ENCODE results near the gene BEND3.

The BEND3 gene

GRCh38 chr6:107069631-107070548 lies 45.4 kb downstream of the BEND3 start:
- DNase-seq (ENCODE audit: insufficient read length, low spot score) = no peak
- FAIRE-seq = no peak

GRCh38 chr6:107068691-107069630 lies 46.4 kb downstream of the BEND3 start:
- FAIRE-seq = no peak
- no peak for TF ChIP-seq CTCF (IDR thresholded peaks at IDR 0.05; ENCODE audit: insufficient read depth, missing control alignments)
- DNase-seq (ENCODE audit: insufficient read length, low spot score) = no peak

More at GRCh38 chr6:107069631-107070548, 45.4 kb downstream of the BEND3 start:
- no peak for TF ChIP-seq CTCF (IDR thresholded peaks at IDR 0.05; ENCODE audit: insufficient read depth, missing control alignments)

- DNase-seq (ENCODE audit: insufficient read length, low spot score) = no peak
- no peak for FAIRE-seq
- TF ChIP-seq CTCF (IDR thresholded peaks at IDR 0.05; ENCODE audit: insufficient read depth, missing control alignments) = no peak
Observed at GRCh38 chr6:107066697-107067659, 48.3 kb downstream of the BEND3 start.

- DNase-seq (ENCODE audit: insufficient read length, low spot score) (no peak), FAIRE-seq (no peak)
- TF ChIP-seq CTCF (IDR thresholded peaks at IDR 0.05; ENCODE audit: insufficient read depth, missing control alignments) = no peak
Observed at GRCh38 chr6:107064579-107065065, 50.7 kb downstream of the BEND3 start.

GRCh38 chr6:107062691-107063090 lies 52.6 kb downstream of the BEND3 start:
- DNase-seq (ENCODE audit: insufficient read length, low spot score) = no peak
- no peak for FAIRE-seq
- no peak for TF ChIP-seq CTCF (IDR thresholded peaks at IDR 0.05; ENCODE audit: insufficient read depth, missing control alignments)
